ENCODE results near the gene WIPF2. TPM values are rescaled to one million over a fixed set of nuclear protein-coding genes. Genes with fewer than 3 reads are reported as not detected.

The WIPF2 gene
- polyA plus RNA-seq, 1 donor (not counting 4 experiments of a cell fraction or from before 2014, with no cell fraction given): 8.5 TPM

DNA sequence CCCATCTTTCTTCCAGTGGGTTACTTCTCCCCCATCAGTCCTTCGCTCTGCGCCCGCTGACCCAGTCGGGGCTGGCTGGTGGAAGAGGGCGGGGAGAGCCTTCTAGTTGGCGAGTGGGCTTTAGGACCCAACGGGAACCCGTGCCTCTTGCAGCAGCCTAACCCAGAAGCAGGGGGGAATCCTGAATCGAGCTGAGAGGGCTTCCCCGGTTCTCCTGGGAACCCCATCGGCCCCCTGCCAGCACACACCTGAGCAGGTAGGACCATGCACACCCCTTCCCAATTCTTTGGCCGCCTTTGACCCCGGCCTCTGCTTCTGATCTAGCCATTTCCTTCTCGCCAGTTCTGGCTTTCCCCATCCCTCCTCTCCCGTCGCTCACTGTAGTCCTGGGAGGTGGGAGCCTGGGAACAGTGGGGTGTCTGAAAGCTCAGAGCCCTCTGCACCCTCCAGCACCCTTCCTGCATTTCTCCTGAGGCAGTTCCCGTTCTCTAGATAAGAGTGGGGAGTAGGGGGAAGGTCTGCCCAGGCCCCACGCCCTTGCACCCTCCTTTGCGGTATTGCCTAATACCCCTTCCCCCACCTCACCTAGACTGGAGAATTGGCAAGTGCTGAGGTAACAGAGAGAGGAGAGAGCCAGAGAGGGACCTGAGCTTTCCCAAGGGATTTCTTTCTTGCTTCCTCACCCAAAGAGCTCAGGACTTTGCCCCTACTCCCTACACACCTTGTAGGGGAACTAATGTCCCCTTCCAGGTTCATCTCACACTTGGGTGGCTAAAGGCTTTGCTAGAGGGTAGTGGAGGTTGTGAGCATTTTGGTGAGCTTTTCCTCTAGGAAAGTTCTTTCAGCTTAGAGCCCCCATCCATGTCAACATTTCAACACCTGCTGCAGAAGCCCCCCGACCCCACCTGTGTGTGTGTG, 90.2 kb downstream of the WIPF2 start, which contains the start of gene RARA:
Gene RARA, plus strand, starts transcription at position 150 of the 918 bp plus-strand sequence. CDS start 22,039 bp downstream, outside the sequence.
- Histone ChIP-seq H3K9me1 (ENCODE audit: control insufficient read depth, extremely low read depth, insufficient read depth, low read length) (no peaks in the 10 kb centered on the region), H4K20me1 (ENCODE audit: control insufficient read depth, extremely low read depth, insufficient read depth, low read length) (no peaks in the 10 kb centered on the region), H3K4me1 (ENCODE audit: control insufficient read depth, extremely low read depth, insufficient read depth, low read length) (peaks cover 75% of the 10 kb centered on the region), H3K36me3 (ENCODE audit: control insufficient read depth in 2 of 2, extremely low read depth in 1 of 2, insufficient read depth in 2 of 2, low read length in 2 of 2) (peaks cover 0 to 2% of the 10 kb centered on the region in 2 experiments), H3K27ac (ENCODE audit: control insufficient read depth, insufficient read depth, low read length) (no peak within 1 kb of the TSS), H2AFZ (ENCODE audit: control insufficient read depth, low read length) (peak within 1 kb of the TSS; percentile 76), H3K4me2 (ENCODE audit: control insufficient read depth, extremely low read depth, insufficient read depth, low read depth, low read length) (peak within 1 kb of the TSS; percentile 79), H3K4me3 (ENCODE audit: control insufficient read depth in 2 of 3, extremely low read depth in 1 of 3, insufficient read depth in 2 of 3, low read depth in 1 of 3, low read length in 3 of 3) (peak within 1 kb of the TSS; percentile 34 to 70 (median 70)), H3K79me2 (ENCODE audit: control insufficient read depth, insufficient read depth, low read length) (no peaks in the 10 kb centered on the region), H3K9me3 (ENCODE audit: control insufficient read depth, low read depth, low read length) (no peaks in the 10 kb centered on the region), H3K9ac (ENCODE audit: control insufficient read depth, extremely low read depth, insufficient read depth, low read length) (peak within 1 kb of the TSS; percentile 57), H3K27me3 (ENCODE audit: control insufficient read depth, extremely low read depth, insufficient read depth, low read length) (no peaks in the 10 kb centered on the region)
- DNase-seq (ENCODE audit: low read depth, low spot score) (no peak), FAIRE-seq (no peak)
- dilution Hi-C loops (cut with MboI; ENCODE audit: extremely low pct_ligation_motif_present, low sequenced_read_pairs): no loop called here
- TF ChIP-seq EZH2 (IDR thresholded peaks at IDR 0.05; ENCODE audit: low read length): no peak

DNA sequence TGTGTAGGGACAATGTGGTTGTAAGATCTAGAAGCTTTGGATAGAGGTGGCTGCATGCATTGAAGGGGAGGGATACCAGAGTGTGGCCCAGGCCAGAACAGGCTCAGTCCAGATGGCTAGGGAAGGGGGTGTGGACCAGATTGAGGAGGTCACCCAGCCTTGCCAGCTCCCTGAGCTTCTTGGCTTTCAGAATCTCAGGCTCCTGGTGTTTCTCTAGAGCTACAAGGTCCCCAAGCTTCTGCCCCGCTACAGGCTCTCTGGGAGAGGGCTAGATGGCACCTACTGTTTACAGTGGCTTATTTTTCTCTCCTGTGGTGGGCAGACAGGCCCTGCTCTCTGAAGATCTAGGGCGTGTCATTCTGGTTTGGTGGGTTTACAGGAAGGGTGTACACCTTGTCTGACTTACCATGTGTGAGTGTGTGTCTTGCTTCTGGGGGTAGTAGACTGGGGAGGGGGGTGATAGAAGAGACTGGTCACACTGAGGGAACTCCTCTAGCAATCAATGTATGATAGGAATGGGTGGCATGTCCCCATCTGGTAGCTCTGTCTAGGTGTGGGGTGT, 90.9 kb downstream of the WIPF2 start:
- no peaks in the 10 kb centered on the region for H3K9me1 ChIP-seq (ENCODE audit: control insufficient read depth, extremely low read depth, insufficient read depth, low read length)
- no peak for DNase-seq (ENCODE audit: low read depth, low spot score)
- no peak for FAIRE-seq
- peak overlapping the region in 1 of 3 experiments; percentile 70 for H3K4me3 ChIP-seq (ENCODE audit: control insufficient read depth in 2 of 3, extremely low read depth in 1 of 3, insufficient read depth in 2 of 3, low read depth in 1 of 3, low read length in 3 of 3)
- no peaks in the 10 kb centered on the region for H3K27me3 ChIP-seq (ENCODE audit: control insufficient read depth, extremely low read depth, insufficient read depth, low read length)
- dilution Hi-C loops (cut with MboI; ENCODE audit: extremely low pct_ligation_motif_present, low sequenced_read_pairs): no loop called here
- peak overlapping the region; percentile 79 for H3K4me2 ChIP-seq (ENCODE audit: control insufficient read depth, extremely low read depth, insufficient read depth, low read depth, low read length)
- H3K27ac ChIP-seq (ENCODE audit: control insufficient read depth, insufficient read depth, low read length): no peak overlapping the region
- no peak for TF ChIP-seq EZH2 (IDR thresholded peaks at IDR 0.05; ENCODE audit: low read length)
- TF ChIP-seq, protein P1, sequence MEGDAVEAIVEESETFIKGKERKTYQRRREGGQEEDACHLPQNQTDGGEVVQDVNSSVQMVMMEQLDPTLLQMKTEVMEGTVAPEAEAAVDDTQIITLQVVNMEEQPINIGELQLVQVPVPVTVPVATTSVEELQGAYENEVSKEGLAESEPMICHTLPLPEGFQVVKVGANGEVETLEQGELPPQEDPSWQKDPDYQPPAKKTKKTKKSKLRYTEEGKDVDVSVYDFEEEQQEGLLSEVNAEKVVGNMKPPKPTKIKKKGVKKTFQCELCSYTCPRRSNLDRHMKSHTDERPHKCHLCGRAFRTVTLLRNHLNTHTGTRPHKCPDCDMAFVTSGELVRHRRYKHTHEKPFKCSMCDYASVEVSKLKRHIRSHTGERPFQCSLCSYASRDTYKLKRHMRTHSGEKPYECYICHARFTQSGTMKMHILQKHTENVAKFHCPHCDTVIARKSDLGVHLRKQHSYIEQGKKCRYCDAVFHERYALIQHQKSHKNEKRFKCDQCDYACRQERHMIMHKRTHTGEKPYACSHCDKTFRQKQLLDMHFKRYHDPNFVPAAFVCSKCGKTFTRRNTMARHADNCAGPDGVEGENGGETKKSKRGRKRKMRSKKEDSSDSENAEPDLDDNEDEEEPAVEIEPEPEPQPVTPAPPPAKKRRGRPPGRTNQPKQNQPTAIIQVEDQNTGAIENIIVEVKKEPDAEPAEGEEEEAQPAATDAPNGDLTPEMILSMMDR (optimal IDR thresholded peaks at IDR 0.05 in 1 of 3, IDR thresholded peaks at IDR 0.05 in 1 of 3, conservative IDR thresholded peaks at IDR 0.05 in 1 of 3; ENCODE audit: extremely low read depth in 1 of 3, insufficient read depth in 2 of 3, low read length in 3 of 3): no peak
- H3K9ac ChIP-seq (ENCODE audit: control insufficient read depth, extremely low read depth, insufficient read depth, low read length): no peak overlapping the region
- no peaks in the 10 kb centered on the region for H3K36me3 ChIP-seq (ENCODE audit: control insufficient read depth in 2 of 2, extremely low read depth in 1 of 2, insufficient read depth in 2 of 2, low read length in 2 of 2)
- no peak overlapping the region for H2AFZ ChIP-seq (ENCODE audit: control insufficient read depth, low read length)
- no peaks in the 10 kb centered on the region for H3K79me2 ChIP-seq (ENCODE audit: control insufficient read depth, insufficient read depth, low read length)
- H4K20me1 ChIP-seq (ENCODE audit: control insufficient read depth, extremely low read depth, insufficient read depth, low read length): no peaks in the 10 kb centered on the region
- H3K4me1 ChIP-seq (ENCODE audit: control insufficient read depth, extremely low read depth, insufficient read depth, low read length): peaks cover 78% of the 10 kb centered on the region
- no peaks in the 10 kb centered on the region for H3K9me3 ChIP-seq (ENCODE audit: control insufficient read depth, low read depth, low read length)

Measured in keratinocyte (primary cell).